LNCaP clone FGC (cell line): ENCODE measurements around the gene XPNPEP1.
A peak's percentile ranks its signal among the peaks of the same experiment; 100 is the strongest.

ENCODE experiments used
- DNase-seq: peaks from one replicate; pipeline ENCODE4 v3.0.0-alpha.2; 2011; ENCODE audit warnings: low read depth
- H3K4me3 ChIP-seq: 2 replicates; pipeline ENCODE4 v1.5.1; 2011; ENCODE audit warnings: mild to moderate bottlenecking, low read depth, low read length, control low read depth
- TF ChIP-seq, protein P1 (sequence below): IDR thresholded peaks from 2 replicates; pipeline ENCODE4 v1.5.1; 2012; ENCODE audit warnings: mild to moderate bottlenecking; ENCODE audit not compliant: control insufficient read depth, insufficient read depth; ENCODE audit errors: extremely low read depth

Gene XPNPEP1

GRCh38 chr10:109853921-109854320 is 69.4 kb downstream of the XPNPEP1 start:
- H3K4me3 ChIP-seq = no peak overlapping the region
- DNase-seq = no peak
- TF ChIP-seq, protein P1, sequence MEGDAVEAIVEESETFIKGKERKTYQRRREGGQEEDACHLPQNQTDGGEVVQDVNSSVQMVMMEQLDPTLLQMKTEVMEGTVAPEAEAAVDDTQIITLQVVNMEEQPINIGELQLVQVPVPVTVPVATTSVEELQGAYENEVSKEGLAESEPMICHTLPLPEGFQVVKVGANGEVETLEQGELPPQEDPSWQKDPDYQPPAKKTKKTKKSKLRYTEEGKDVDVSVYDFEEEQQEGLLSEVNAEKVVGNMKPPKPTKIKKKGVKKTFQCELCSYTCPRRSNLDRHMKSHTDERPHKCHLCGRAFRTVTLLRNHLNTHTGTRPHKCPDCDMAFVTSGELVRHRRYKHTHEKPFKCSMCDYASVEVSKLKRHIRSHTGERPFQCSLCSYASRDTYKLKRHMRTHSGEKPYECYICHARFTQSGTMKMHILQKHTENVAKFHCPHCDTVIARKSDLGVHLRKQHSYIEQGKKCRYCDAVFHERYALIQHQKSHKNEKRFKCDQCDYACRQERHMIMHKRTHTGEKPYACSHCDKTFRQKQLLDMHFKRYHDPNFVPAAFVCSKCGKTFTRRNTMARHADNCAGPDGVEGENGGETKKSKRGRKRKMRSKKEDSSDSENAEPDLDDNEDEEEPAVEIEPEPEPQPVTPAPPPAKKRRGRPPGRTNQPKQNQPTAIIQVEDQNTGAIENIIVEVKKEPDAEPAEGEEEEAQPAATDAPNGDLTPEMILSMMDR = no peak

- TF ChIP-seq, protein P1 = peak; percentile 99
- peak; percentile 36 for DNase-seq
- no peak overlapping the region for H3K4me3 ChIP-seq
Measured at GRCh38 chr10:109852475-109853037, 70.8 kb downstream of the XPNPEP1 start.

DNA sequence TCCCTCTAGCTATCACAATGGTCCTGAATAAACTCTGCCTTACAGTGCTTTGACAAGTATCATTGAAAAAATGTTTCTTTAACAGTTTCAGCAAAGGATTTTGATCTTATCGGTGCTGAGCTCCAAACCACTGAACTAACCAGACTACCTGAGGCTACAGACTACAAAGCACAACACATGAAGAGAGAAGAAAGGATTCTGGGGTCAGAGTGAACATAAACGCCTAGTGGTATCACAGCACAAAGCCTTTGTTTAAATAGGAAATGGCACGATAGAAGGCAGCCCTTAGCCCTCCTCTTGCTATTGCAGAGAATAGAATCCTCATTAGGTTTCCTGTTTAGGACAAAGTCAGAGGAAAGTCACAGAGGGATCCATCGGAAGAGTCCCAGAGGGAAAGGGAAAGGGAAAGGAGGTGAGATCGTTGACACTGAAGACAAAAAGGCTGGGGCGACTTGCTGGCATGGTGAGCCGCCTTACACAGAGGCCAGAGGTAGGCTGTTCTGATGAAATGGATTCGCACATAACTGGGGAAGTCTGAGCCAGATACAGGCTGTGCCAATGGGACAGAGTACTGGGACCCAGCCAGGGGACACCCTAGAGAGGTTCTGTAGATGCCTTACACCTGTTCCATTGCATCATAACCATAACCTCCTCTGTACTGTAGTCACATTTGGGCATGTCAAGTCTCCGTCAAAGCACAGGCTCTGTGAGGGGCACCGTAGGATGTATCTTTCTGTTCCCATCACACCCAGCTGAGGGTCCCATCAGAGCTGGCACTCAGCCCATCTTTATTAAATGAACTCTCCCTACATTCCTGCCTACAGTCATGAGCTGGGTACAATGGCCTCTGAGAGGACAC is 71.5 kb downstream of the XPNPEP1 start:
- no peak for DNase-seq
- H3K4me3 ChIP-seq = no peak overlapping the region
- TF ChIP-seq, protein P1 = no peak

DNA sequence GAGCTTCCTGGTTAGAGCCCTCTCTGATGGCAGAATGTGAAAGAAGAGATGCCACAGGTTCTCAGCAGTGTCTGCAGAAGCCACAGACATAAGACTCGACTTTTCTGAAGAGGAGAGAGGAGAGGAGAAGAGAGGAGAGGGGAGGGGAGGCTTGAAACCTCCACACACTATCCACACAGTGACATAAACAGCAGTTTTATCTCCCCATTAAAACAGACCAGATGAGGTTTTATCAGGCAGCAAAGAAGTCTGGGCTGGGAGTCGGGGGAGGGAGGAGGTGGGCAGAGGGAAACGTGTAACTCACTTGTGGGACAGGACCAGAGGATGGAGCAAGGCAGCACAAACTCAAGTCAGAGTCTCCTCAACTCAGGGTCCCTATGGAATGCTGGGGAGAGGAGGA is 76.5 kb downstream of the XPNPEP1 start:
- H3K4me3 ChIP-seq = no peak overlapping the region

DNA sequence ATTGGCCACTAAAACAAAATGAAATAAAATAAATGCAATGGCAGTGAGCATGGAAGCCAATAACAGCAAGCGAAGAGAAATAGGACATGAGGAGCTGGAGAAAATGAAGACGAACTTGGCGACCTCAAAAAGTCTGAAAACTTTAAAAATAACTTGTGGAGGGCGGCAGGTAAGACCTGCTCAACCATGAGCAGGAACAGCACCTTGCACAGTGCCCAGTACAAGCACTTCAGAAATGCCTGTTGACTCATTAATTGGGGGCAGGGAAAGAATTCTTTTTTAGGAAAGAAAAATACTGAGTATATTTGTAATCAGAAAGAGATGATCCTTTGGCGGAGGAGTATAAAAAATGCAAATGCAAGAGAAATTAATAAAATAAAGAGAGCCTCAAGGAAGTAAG is 78.0 kb downstream of the XPNPEP1 start:
- TF ChIP-seq, protein P1 = no peak
- no peak overlapping the region for H3K4me3 ChIP-seq
- DNase-seq = no peak

More for the DNA sequence above, 76.5 kb downstream of the XPNPEP1 start:
- TF ChIP-seq, protein P1 = no peak
- no peak for DNase-seq

- no peak for DNase-seq
- TF ChIP-seq, protein P1 = no peak
- H3K4me3 ChIP-seq = no peak overlapping the region
Measured at GRCh38 chr10:109838592-109839244, 84.6 kb downstream of the XPNPEP1 start.
